Esophagus muscularis mucosa (tissue), 4 donors: ENCODE measurements around the gene PRSS33. TPM values are rescaled to one million over a fixed set of nuclear protein-coding genes. Genes with fewer than 3 reads are reported as not detected.

Source experiments
- DNase-seq: peaks from one replicate; pipeline ENCODE4 v3.0.0-alpha.2; 2017; ENCODE audit errors: extremely low spot score
- H3K27ac ChIP-seq, 4 donors: fragments of 200-600 bp; sonication (generic); replicated peaks in 1 of 4; 1 replicate in 3 of 4; 2 replicates in 1 of 4; pipeline ENCODE4 v1.5.1; 2016 to 2019; ENCODE audit warnings: mild to moderate bottlenecking in 1 of 4
- H3K27me3 ChIP-seq, 4 donors: fragments of 200-600 bp; sonication (generic); one replicate each; pipeline versions ENCODE4 v1.5.1 to v1.6.0; 2016 to 2019
- H3K36me3 ChIP-seq, 4 donors: fragments of 200-600 bp; sonication (generic); one replicate each; pipeline ENCODE4 v1.5.1; 2016 to 2019
- H3K4me1 ChIP-seq, 4 donors: fragments of 200-600 bp; sonication (generic); one replicate each; pipeline ENCODE4 v1.5.1; 2016 to 2019
- H3K4me3 ChIP-seq, 4 donors: fragments of 200-600 bp; sonication (generic); 1 replicate in 2 of 4; 2 replicates in 2 of 4; pipeline ENCODE4 v1.5.1; 2016 to 2019; ENCODE audit warnings: mild to moderate bottlenecking in 4 of 4, moderate library complexity in 1 of 4
- H3K9me3 ChIP-seq, 4 donors: fragments of 200-600 bp; sonication (generic); 1 replicate in 3 of 4; 2 replicates in 1 of 4; pipeline ENCODE4 v1.5.1; 2016 to 2019
- CTCF ChIP-seq, 3 experiments: fragments of 200-600 bp in 2 of 3; fragments of 450-650 bp in 1 of 3; sonication (generic) in 2 of 3; IDR thresholded peaks; one replicate each; pipeline ENCODE4 v1.5.1; 2017 to 2019; ENCODE audit warnings: antibody characterized with exemption in 3 of 3, mild to moderate bottlenecking in 2 of 3, moderate library complexity in 1 of 3
- EP300 ChIP-seq: sonication (generic); formaldehyde crosslinking; IDR thresholded peaks from one replicate; pipeline ENCODE4 v1.6.1; 2017; ENCODE audit warnings: antibody characterized with exemption
- POLR2A ChIP-seq: fragments of 450-650 bp; IDR thresholded peaks from one replicate; pipeline ENCODE4 v1.6.1; 2017; ENCODE audit warnings: antibody characterized with exemption, moderate library complexity, mild to moderate bottlenecking, low read depth
- POLR2AphosphoS5 ChIP-seq, 2 donors: sonication (generic); formaldehyde crosslinking; IDR thresholded peaks; one replicate each; pipeline ENCODE4 v1.6.1; 2017; ENCODE audit warnings: antibody characterized with exemption in 2 of 2
- WGBS: methylation state at CpG from one replicate; pipeline ENCODE4 v1.1.5; 2018; 5-methylcytosine and 5-hydroxymethylcytosine counted together
- intact Hi-C: fragments of 100-400 bp; cut with DNase I; formaldehyde crosslinking; loops from one replicate; pipeline ENCODE4 v1.15.1; 2023
- total RNA-seq, 4 donors: library from RNA; depleted of rRNA; stranded (reverse); fragments of >200 nt; gene quantifications; one replicate each; pipeline versions ENCODE4 v1.1.0 to v1.2.1, GENCODE V29; 2016

PRSS33 gene
- total RNA-seq, 4 donors from 2014 or later, result not detected

- no peak for DNase-seq
- Histone ChIP-seq H3K9me3 (no peaks in the 10 kb centered on the region), H3K27me3 (peaks cover 0 to 91% (median 4%) of the 10 kb centered on the region in 4 donors), H3K4me1 (peaks cover 0 to 5% (median 0%) of the 10 kb centered on the region in 4 donors), H3K27ac (no peak overlapping the region), H3K4me3 (no peak overlapping the region), H3K36me3 (no peaks in the 10 kb centered on the region)
- WGBS, result 90% methylated on average over 17 of the region's 20 CpGs
- intact Hi-C loops, result no loop called here
- TF ChIP-seq EP300 (no peak), POLR2A (no peak), CTCF (IDR thresholded peaks at IDR 0.05) (no peak), POLR2AphosphoS5 (IDR thresholded peaks at IDR 0.05) (no peak)
Measured at GRCh38 chr16:2814551-2815298, 27.4 kb upstream of the PRSS33 start.

- Histone ChIP-seq H3K27ac (no peak overlapping the region), H3K4me1 (peaks cover 0 to 5% (median 0%) of the 10 kb centered on the region in 4 donors), H3K9me3 (no peaks in the 10 kb centered on the region), H3K27me3 (peaks cover 0 to 82% (median 4%) of the 10 kb centered on the region in 4 donors), H3K36me3 (no peaks in the 10 kb centered on the region), H3K4me3 (no peak overlapping the region)
- no peak for TF ChIP-seq CTCF (IDR thresholded peaks at IDR 0.05)
- no peak for TF ChIP-seq EP300
- no peak for TF ChIP-seq POLR2A
- TF ChIP-seq POLR2AphosphoS5 (IDR thresholded peaks at IDR 0.05), result no peak
- WGBS, result 59% methylated on average over 7 of the region's 7 CpGs
- DNase-seq, result no peak
- intact Hi-C loops, result no loop called here
Measured at GRCh38 chr16:2813771-2814221, 26.4 kb upstream of the PRSS33 start.

- no peak for TF ChIP-seq CTCF (IDR thresholded peaks at IDR 0.05)
- TF ChIP-seq POLR2A, result no peak
- no peak for TF ChIP-seq EP300
- no peak for TF ChIP-seq POLR2AphosphoS5 (IDR thresholded peaks at IDR 0.05)
- DNase-seq, result no peak
- intact Hi-C loops, result no loop called here
- Histone ChIP-seq H3K36me3 (no peaks in the 10 kb centered on the region), H3K27me3 (peaks cover 0 to 84% (median 1%) of the 10 kb centered on the region in 4 donors), H3K27ac (no peak overlapping the region), H3K9me3 (no peaks in the 10 kb centered on the region), H3K4me1 (peaks cover 0 to 1% (median 0%) of the 10 kb centered on the region in 4 donors), H3K4me3 (no peak overlapping the region)
- 41% methylated on average over 3 of the region's 15 CpGs for WGBS
Measured at GRCh38 chr16:2811703-2812471, 24.5 kb upstream of the PRSS33 start.

GRCh38 chr16:2810651-2811050 lies 23.3 kb upstream of the PRSS33 start:
- WGBS, result 73% methylated on average over 4 of the region's 6 CpGs
- no peak for TF ChIP-seq POLR2A
- TF ChIP-seq POLR2AphosphoS5 (IDR thresholded peaks at IDR 0.05), result no peak
- no peak for TF ChIP-seq CTCF (IDR thresholded peaks at IDR 0.05)
- intact Hi-C loops, result no loop called here

More at GRCh38 chr16:2810651-2811050, 23.3 kb upstream of the PRSS33 start:
- no peak overlapping the region for H3K4me3 ChIP-seq
- H3K36me3 ChIP-seq, result no peaks in the 10 kb centered on the region
- no peak overlapping the region for H3K27ac ChIP-seq
- H3K9me3 ChIP-seq, result no peaks in the 10 kb centered on the region
- H3K4me1 ChIP-seq, result no peaks in the 10 kb centered on the region
- no peak for DNase-seq
- H3K27me3 ChIP-seq, result peaks cover 0 to 80% (median 0%) of the 10 kb centered on the region in 4 donors
